ENCODE data around the gene TSPAN18.

DNA sequence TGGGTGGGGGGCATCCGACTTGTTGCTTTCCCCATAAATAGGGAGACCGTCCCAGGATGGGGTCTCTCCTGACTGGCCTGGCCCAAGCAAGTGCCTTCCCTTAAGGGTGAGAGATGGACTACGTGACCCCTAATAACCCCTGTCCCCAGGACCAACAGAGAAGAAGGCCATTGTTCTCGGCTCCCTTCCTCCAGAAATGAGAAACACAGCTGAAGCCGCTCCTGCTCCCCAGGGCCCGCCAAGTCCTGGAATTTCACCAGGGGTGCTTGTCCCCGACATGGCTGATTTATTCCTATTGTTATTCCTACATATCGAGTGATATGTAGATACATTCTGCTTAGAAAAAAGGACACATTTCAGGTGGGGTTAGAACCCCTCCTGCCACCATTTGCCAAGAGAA lies 123.2 kb downstream of the TSPAN18 start:
- TF ChIP-seq, protein P1, sequence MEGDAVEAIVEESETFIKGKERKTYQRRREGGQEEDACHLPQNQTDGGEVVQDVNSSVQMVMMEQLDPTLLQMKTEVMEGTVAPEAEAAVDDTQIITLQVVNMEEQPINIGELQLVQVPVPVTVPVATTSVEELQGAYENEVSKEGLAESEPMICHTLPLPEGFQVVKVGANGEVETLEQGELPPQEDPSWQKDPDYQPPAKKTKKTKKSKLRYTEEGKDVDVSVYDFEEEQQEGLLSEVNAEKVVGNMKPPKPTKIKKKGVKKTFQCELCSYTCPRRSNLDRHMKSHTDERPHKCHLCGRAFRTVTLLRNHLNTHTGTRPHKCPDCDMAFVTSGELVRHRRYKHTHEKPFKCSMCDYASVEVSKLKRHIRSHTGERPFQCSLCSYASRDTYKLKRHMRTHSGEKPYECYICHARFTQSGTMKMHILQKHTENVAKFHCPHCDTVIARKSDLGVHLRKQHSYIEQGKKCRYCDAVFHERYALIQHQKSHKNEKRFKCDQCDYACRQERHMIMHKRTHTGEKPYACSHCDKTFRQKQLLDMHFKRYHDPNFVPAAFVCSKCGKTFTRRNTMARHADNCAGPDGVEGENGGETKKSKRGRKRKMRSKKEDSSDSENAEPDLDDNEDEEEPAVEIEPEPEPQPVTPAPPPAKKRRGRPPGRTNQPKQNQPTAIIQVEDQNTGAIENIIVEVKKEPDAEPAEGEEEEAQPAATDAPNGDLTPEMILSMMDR (IDR thresholded peaks at IDR 0.05), result no peak
- TF ChIP-seq POLR2A (IDR thresholded peaks at IDR 0.05), result no peak

Data from tibial nerve (tissue), 3 donors.